GM19351 (cell line): ENCODE data around the gene NRXN3.
"Not testable (repeated sequence)": the region's sequence is repeated elsewhere in the genome, so short reads cannot be mapped to it uniquely, and the experiment has no call there.

Experiments
- ATAC-seq: cut with Tn5 transposase; IDR thresholded peaks from one replicate; pipeline ENCODE4 v1.9.1; 2021; ENCODE audit warnings: mild to moderate bottlenecking, moderate library complexity; ENCODE audit not compliant: unreplicated experiment

The NRXN3 gene

GRCh38 chr14:78479127-78479780 is 309.1 kb downstream of the NRXN3 start:
- ATAC-seq, result no peak

- no peak for ATAC-seq
Measured at GRCh38 chr14:78484028-78484427, 313.9 kb downstream of the NRXN3 start.

- ATAC-seq, result no peak
Measured at GRCh38 chr14:78486081-78486480, 315.9 kb downstream of the NRXN3 start.

- ATAC-seq, result no peak
Measured at GRCh38 chr14:78486621-78487020, 316.4 kb downstream of the NRXN3 start.

GRCh38 chr14:78487573-78487972 is 317.4 kb downstream of the NRXN3 start:
- ATAC-seq, result not testable (repeated sequence)

- ATAC-seq, result no peak
Measured at GRCh38 chr14:78488938-78489337, 318.8 kb downstream of the NRXN3 start.

GRCh38 chr14:78491048-78491447 is 320.9 kb downstream of the NRXN3 start:
- no peak for ATAC-seq

- no peak for ATAC-seq
Measured at GRCh38 chr14:78498062-78498595, 328.0 kb downstream of the NRXN3 start.

GRCh38 chr14:78501909-78502308 is 331.7 kb downstream of the NRXN3 start:
- ATAC-seq, result no peak

- no peak for ATAC-seq
Measured at GRCh38 chr14:78508023-78508422, 337.9 kb downstream of the NRXN3 start.

GRCh38 chr14:78509516-78509915 is 339.3 kb downstream of the NRXN3 start:
- peak; percentile 39 for ATAC-seq

- ATAC-seq, result no peak
Measured at GRCh38 chr14:78512021-78512420, 341.8 kb downstream of the NRXN3 start.

- no peak for ATAC-seq
Measured at GRCh38 chr14:78519863-78520262, 349.7 kb downstream of the NRXN3 start.

GRCh38 chr14:78524196-78524595 is 354.0 kb downstream of the NRXN3 start:
- no peak for ATAC-seq

- no peak for ATAC-seq
Measured at GRCh38 chr14:78524766-78525165, 354.6 kb downstream of the NRXN3 start.

- ATAC-seq, result no peak
Measured at GRCh38 chr14:78530078-78530477, 359.9 kb downstream of the NRXN3 start.

GRCh38 chr14:78534141-78534540 is 364.0 kb downstream of the NRXN3 start:
- no peak for ATAC-seq

GRCh38 chr14:78535041-78535440 is 364.9 kb downstream of the NRXN3 start:
- no peak for ATAC-seq

- not testable (repeated sequence) for ATAC-seq
Measured at GRCh38 chr14:78541788-78542187, 371.6 kb downstream of the NRXN3 start.

GRCh38 chr14:78543433-78543832 is 373.3 kb downstream of the NRXN3 start:
- no peak for ATAC-seq

GRCh38 chr14:78561074-78561473 is 390.9 kb downstream of the NRXN3 start:
- no peak for ATAC-seq

- ATAC-seq, result peak; percentile 97
Measured at GRCh38 chr14:78566026-78566858, 396.1 kb downstream of the NRXN3 start.
